H1 (cell line): ENCODE measurements around the gene SPSB1. TPM values are rescaled to one million over a fixed set of nuclear protein-coding genes. Genes with fewer than 3 reads are reported as not detected.

Source experiments
- CTCF ChIA-PET: fragments of 300-600 bp; sonication (Branson Sonifier 250); formaldehyde crosslinking; loops from one replicate; lab custom pipeline; 2021; ENCODE audit not compliant: partially characterized antibody; lab: Charles Lee
- POLR2A ChIA-PET: fragments of 300-600 bp; sonication (Branson Sonifier 250); formaldehyde crosslinking; loops from one replicate; lab custom pipeline; 2021; ENCODE audit warnings: inconsistent platforms; ENCODE audit not compliant: partially characterized antibody; lab: Charles Lee
- DNase-seq, 2 experiments: peaks; one replicate each; pipeline versions ENCODE4 v3.0.0 to v3.0.0-alpha.2; 2010 to 2022; ENCODE audit warnings: low spot score in 2 of 2, low read depth in 1 of 2, mixed read lengths in 1 of 2
- FAIRE-seq: peaks from 2 replicates; lab custom pipeline; 2011; peaks lifted over from hg19 to GRCh38; lab: Jason Lieb, UNC
- H2AFZ ChIP-seq: 2 replicates; pipeline ENCODE4 v1.8.1; 2012; ENCODE audit warnings: low read length, inconsistent platforms
- H2AK5ac ChIP-seq: 2 replicates; pipeline ENCODE4 v1.6.1; 2013; ENCODE audit warnings: low read depth, low read length
- H2BK120ac ChIP-seq: replicated peaks from 2 replicates; pipeline ENCODE3; 2013; ENCODE audit warnings: low read depth, low read length, inconsistent platforms
- H2BK12ac ChIP-seq: 2 replicates; pipeline ENCODE4 v1.6.1; 2013; ENCODE audit warnings: low read depth, low read length
- H2BK15ac ChIP-seq: 2 replicates; pipeline ENCODE4 v1.6.1; 2013; ENCODE audit warnings: low read length
- H2BK20ac ChIP-seq: 2 replicates; pipeline ENCODE4 v1.6.1; 2013; ENCODE audit warnings: low read length
- H2BK5ac ChIP-seq: 2 replicates; pipeline ENCODE4 v1.6.1; 2013; ENCODE audit warnings: low read depth, low read length
- H3K14ac ChIP-seq: 2 replicates; pipeline ENCODE4 v1.6.1; 2013; ENCODE audit warnings: inconsistent platforms; ENCODE audit not compliant: insufficient read length
- H3K18ac ChIP-seq: 2 replicates; pipeline ENCODE4 v1.6.1; 2013; ENCODE audit warnings: low read length; ENCODE audit errors: extremely low read depth
- H3K23ac ChIP-seq: 2 replicates; pipeline ENCODE4 v1.6.1; 2013; ENCODE audit warnings: inconsistent platforms; ENCODE audit not compliant: insufficient read length
- H3K23me2 ChIP-seq: 2 replicates; pipeline ENCODE4 v1.6.1; 2013; ENCODE audit warnings: low read depth, low read length
- H3K27ac ChIP-seq: 2 replicates; pipeline ENCODE4 v1.6.1; 2011; ENCODE audit warnings: low read depth, low read length, inconsistent platforms
- H3K27me3 ChIP-seq, 4 experiments: replicated peaks in 1 of 4; 1 replicate in 1 of 4; 2 replicates in 3 of 4; pipeline versions ENCODE4 v1.6.1 to v1.8.1; 2011 to 2013; ENCODE audit warnings: low read length in 3 of 4, mild to moderate bottlenecking in 3 of 4, inconsistent platforms in 2 of 4, mixed read lengths in 2 of 4, moderate library complexity in 1 of 4; ENCODE audit not compliant: control insufficient read depth in 3 of 4, insufficient read depth in 3 of 4; ENCODE audit errors: extremely low read depth in 1 of 4
- H3K36me3 ChIP-seq, 4 experiments: 2 replicates each; pipeline versions ENCODE4 v1.6.1 to v1.8.1; 2011 to 2013; ENCODE audit warnings: mild to moderate bottlenecking in 4 of 4, low read length in 3 of 4, moderate library complexity in 2 of 4, control low read depth in 1 of 4, inconsistent platforms in 1 of 4; ENCODE audit not compliant: insufficient read depth in 4 of 4, control insufficient read depth in 2 of 4
- H3K4ac ChIP-seq: replicated peaks from 2 replicates; pipeline ENCODE3; 2013; ENCODE audit warnings: low read length, low read depth, mixed read lengths, inconsistent platforms; ENCODE audit not compliant: insufficient read length
- H3K4me1 ChIP-seq, 4 experiments: replicated peaks in 1 of 4; 1 replicate in 1 of 4; 2 replicates in 3 of 4; pipeline versions ENCODE4 v1.6.1 to v1.8.1; 2011 to 2013; ENCODE audit warnings: low read length in 3 of 4, inconsistent platforms in 2 of 4, mixed read lengths in 1 of 4; ENCODE audit not compliant: insufficient read depth in 4 of 4, control insufficient read depth in 3 of 4
- H3K4me2 ChIP-seq, 2 experiments: 2 replicates each; pipeline versions ENCODE4 v1.6.1 to v1.8.1; 2011 to 2013; ENCODE audit warnings: low read depth in 2 of 2, low read length in 2 of 2, control low read depth in 1 of 2, inconsistent platforms in 1 of 2, mild to moderate bottlenecking in 1 of 2; ENCODE audit not compliant: insufficient read depth in 1 of 2
- H3K4me3 ChIP-seq, 4 experiments: fragments of 200-600, 300-600 bp in 1 of 4; sonication (generic), shearing (Covaris generic), sonication (Bioruptor Twin) in 1 of 4; 2 replicates each; pipeline versions ENCODE4 v1.5.1 to v1.8.1; 2011 to 2016; ENCODE audit warnings: low read length in 4 of 4, low read depth in 3 of 4, control low read depth in 2 of 4, inconsistent platforms in 2 of 4, mild to moderate bottlenecking in 2 of 4, mixed read lengths in 1 of 4, moderate library complexity in 1 of 4; ENCODE audit not compliant: insufficient read depth in 2 of 4; ENCODE audit errors: extremely low read depth in 1 of 4
- H3K56ac ChIP-seq: replicated peaks from 2 replicates; pipeline ENCODE3; 2013; ENCODE audit warnings: low read depth, mild to moderate bottlenecking, mixed read lengths, low read length, inconsistent platforms; ENCODE audit not compliant: insufficient read length
- H3K79me1 ChIP-seq: 2 replicates; pipeline ENCODE4 v1.6.1; 2013; ENCODE audit warnings: low read depth, low read length, control low read depth
- H3K79me2 ChIP-seq, 2 experiments: 2 replicates each; pipeline versions ENCODE4 v1.6.1 to v1.8.1; 2012 to 2013; ENCODE audit warnings: low read length in 2 of 2, mild to moderate bottlenecking in 2 of 2, inconsistent platforms in 1 of 2; ENCODE audit not compliant: insufficient read depth in 2 of 2, control insufficient read depth in 1 of 2
- H3K9ac ChIP-seq, 4 experiments: replicated peaks in 1 of 4; 1 replicate in 1 of 4; 2 replicates in 3 of 4; pipeline versions ENCODE4 v1.6.1 to v1.8.1; 2011 to 2013; ENCODE audit warnings: low read depth in 3 of 4, low read length in 3 of 4, control low read depth in 2 of 4, mild to moderate bottlenecking in 2 of 4, moderate library complexity in 2 of 4, inconsistent platforms in 1 of 4; ENCODE audit errors: extremely low read depth in 1 of 4
- H3K9me3 ChIP-seq, 2 experiments: 2 replicates each; pipeline versions ENCODE4 v1.6.1 to v1.8.1; 2012 to 2013; ENCODE audit warnings: mild to moderate bottlenecking in 2 of 2, moderate library complexity in 2 of 2, control low read depth in 1 of 2, inconsistent platforms in 1 of 2, low read depth in 1 of 2, low read length in 1 of 2, mixed read lengths in 1 of 2; ENCODE audit not compliant: insufficient read depth in 2 of 2
- H4K20me1 ChIP-seq, 2 experiments: replicated peaks in 1 of 2; 2 replicates each; pipeline versions ENCODE3 to v1.8.1; 2011 to 2013; ENCODE audit warnings: inconsistent platforms in 2 of 2, low read length in 2 of 2, mild to moderate bottlenecking in 1 of 2; ENCODE audit not compliant: insufficient read depth in 2 of 2, control insufficient read depth in 1 of 2
- H4K5ac ChIP-seq: 2 replicates; pipeline ENCODE4 v1.6.1; 2013; ENCODE audit warnings: low read length, low read depth, mixed read lengths, inconsistent platforms; ENCODE audit not compliant: insufficient read length
- H4K8ac ChIP-seq: 2 replicates; pipeline ENCODE4 v1.8.0; 2013; ENCODE audit warnings: mild to moderate bottlenecking, moderate library complexity, low read length, inconsistent platforms; ENCODE audit not compliant: insufficient read depth; ENCODE audit errors: extremely low read depth
- H4K91ac ChIP-seq: replicated peaks from 2 replicates; pipeline ENCODE3; 2013; ENCODE audit warnings: low read length, mixed read lengths, inconsistent platforms; ENCODE audit not compliant: insufficient read length
- POU5F1 ChIP-seq: IDR thresholded peaks from 2 replicates; pipeline ENCODE4 v1.6.1; 2011; ENCODE audit warnings: low read depth, mild to moderate bottlenecking, low read length, moderate library complexity
- WGBS, 2 experiments: shearing (Covaris generic) in 1 of 2; methylation state at CpG; one replicate each; pipeline versions ENCODE4 v1.1.6 to v1.1.7; 2013 to 2015; ENCODE audit warnings: low lambda C conversion rate in 2 of 2, mixed read lengths in 2 of 2, inconsistent platforms in 1 of 2, low coverage in 1 of 2, missing lambda C conversion rate in 1 of 2; ENCODE audit not compliant: insufficient replicate concordance in 2 of 2, insufficient coverage in 1 of 2, insufficient read length in 1 of 2; ENCODE audit errors: extremely low coverage in 1 of 2, missing lambda C conversion rate in 1 of 2; 5-methylcytosine and 5-hydroxymethylcytosine counted together
- polyA plus RNA-seq, 7 experiments: library from polyadenylated mRNA; depleted of rRNA in 3 of 7; stranded (reverse) in 5 of 7; unstranded in 2 of 7; fragments of >200 nt in 5 of 7; fragments of 200-250 nt in 2 of 7; gene quantifications; 1 replicate in 5 of 7; 2 replicates in 1 of 7; 4 replicates in 1 of 7; pipeline versions ENCODE4 v1.2.1 to v1.2.3, GENCODE V29; 2011 to 2013; ENCODE audit warnings: missing spikeins in 2 of 7, mixed read lengths in 2 of 7
- total RNA-seq: library from RNA; stranded (reverse); fragmentation: NEBNext Ultra II Directional; extraction: Animal tissue kit (Norgen Biotek cat#: 25700); gene quantifications from 2 replicates; pipeline ENCODE4 v1.2.1, GENCODE V29; 2021

Gene SPSB1
- total and polyA plus RNA-seq, 2 of the 8 experiments (the other 6 are each of a cell fraction or from before 2014, with no cell fraction given) = 5.3 to 6.4 TPM

GRCh38 chr1:9306006-9306405 is 13.3 kb downstream of the SPSB1 start:
- no peak for TF ChIP-seq POU5F1
- Histone ChIP-seq H3K27me3 (no peaks in the 10 kb centered on the region), H3K27ac (no peak overlapping the region), H4K8ac (no peak overlapping the region), H3K79me1 (peaks cover 3% of the 10 kb centered on the region), H3K9ac (no peak overlapping the region), H2BK15ac (no peak overlapping the region), H3K23ac (no peak overlapping the region), H3K4ac (no peak overlapping the region), H3K23me2 (no peaks in the 10 kb centered on the region), H3K4me2 (no peak overlapping the region), H2BK120ac (no peak overlapping the region), H2BK12ac (no peak overlapping the region), H3K36me3 (no peaks in the 10 kb centered on the region), H4K91ac (no peak overlapping the region), H3K9me3 (no peaks in the 10 kb centered on the region), H2AFZ (no peak overlapping the region), H3K14ac (no peak overlapping the region), H3K18ac (no peak overlapping the region; the same call in 1 of the 2 replicates), H2BK5ac (no peak overlapping the region), H4K5ac (no peak overlapping the region), H3K56ac (no peak overlapping the region), H3K4me1 (no peaks in the 10 kb centered on the region; a peak in 1 of 7 replicates), H2BK20ac (no peak overlapping the region), H3K4me3 (no peak overlapping the region), H2AK5ac (no peak overlapping the region), H4K20me1 (peaks cover 0 to 11% of the 10 kb centered on the region in 2 experiments), H3K79me2 (no peaks in the 10 kb centered on the region; a peak in 1 of 4 replicates)
- DNase-seq (no peak), FAIRE-seq (no peak)
- ChIA-PET CTCF (interaction anchor here (1.0 to 3.2 kb wide), 4 partner anchors 14 to 56 kb away, joined by 3 to 8 read pairs (median 4); no protein-coding TSS in a partner anchor), POLR2A (interaction anchor here (2.6 kb wide), 1 partner anchor 14 kb away, joined by 8 read pairs; no protein-coding TSS in a partner anchor)
- WGBS, 2 experiments = 91% methylated on average over 11 of the region's 14 CpGs; no CpG with 5 or more reads in 1 of the 2 experiments
